NK-92 treated with Interleukin-12 subunit alpha and Interleukin-12 subunit beta, amount 100 ng/mL, for 24 hours (cell line): ENCODE measurements around the gene HMGCLL1.

Experiments used
- DNase-seq: peaks from one replicate; lab custom pipeline; 2025; lab: John Stamatoyannopoulos, UW

The HMGCLL1 gene

DNA sequence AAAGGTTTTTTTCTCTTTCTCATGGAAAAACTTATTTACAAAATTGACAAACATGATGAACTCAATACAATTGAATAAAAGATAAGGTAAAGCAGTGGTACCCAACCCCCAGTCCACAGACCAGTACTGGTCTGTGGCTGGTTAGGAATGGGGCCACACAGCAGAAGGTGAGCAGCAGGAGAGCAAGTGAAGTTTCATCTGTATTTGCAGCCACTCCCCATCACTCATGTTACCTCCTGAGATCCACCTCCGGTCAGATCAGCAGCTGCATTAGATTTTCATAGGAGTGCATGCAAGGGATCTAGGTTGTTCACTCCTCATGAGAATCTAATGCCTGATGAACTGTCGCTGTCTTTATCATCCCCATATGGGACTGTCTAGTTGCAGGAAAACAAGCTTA lies 47.5 kb downstream of the HMGCLL1 start:
- DNase-seq = no peak

GRCh38 chr6:55530931-55531330 lies 48.1 kb downstream of the HMGCLL1 start:
- DNase-seq = no peak

DNA sequence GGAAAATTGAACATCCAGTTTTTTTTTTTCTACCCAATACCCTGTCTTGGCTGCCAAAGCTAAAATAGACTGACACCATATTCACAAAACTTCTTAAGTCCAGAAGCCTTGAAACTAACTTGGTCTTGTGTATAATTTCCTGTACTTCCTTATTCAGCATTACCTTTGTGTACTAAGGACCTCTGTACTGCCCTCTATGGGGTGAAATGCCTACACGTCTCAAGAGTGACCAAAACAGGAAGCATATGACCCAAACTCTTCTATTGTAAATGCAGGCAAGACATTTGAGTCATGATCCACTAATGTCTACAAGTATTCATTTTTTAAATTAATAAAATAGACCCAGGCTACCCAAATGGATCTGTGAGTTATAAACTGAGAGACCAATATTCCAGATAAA lies 50.4 kb downstream of the HMGCLL1 start:
- DNase-seq = no peak

GRCh38 chr6:55524441-55524840 lies 54.6 kb downstream of the HMGCLL1 start:
- no peak for DNase-seq

- no peak for DNase-seq
These were observed 60.4 kb downstream of the HMGCLL1 start for GRCh38 chr6:55518529-55519060.

GRCh38 chr6:55516736-55517135 lies 62.3 kb downstream of the HMGCLL1 start:
- no peak for DNase-seq

- DNase-seq = no peak
These were observed 66.1 kb downstream of the HMGCLL1 start for GRCh38 chr6:55512904-55513303.

GRCh38 chr6:55511122-55511800 lies 67.7 kb downstream of the HMGCLL1 start:
- no peak for DNase-seq

GRCh38 chr6:55499591-55499990 lies 79.4 kb downstream of the HMGCLL1 start:
- DNase-seq = no peak

DNA sequence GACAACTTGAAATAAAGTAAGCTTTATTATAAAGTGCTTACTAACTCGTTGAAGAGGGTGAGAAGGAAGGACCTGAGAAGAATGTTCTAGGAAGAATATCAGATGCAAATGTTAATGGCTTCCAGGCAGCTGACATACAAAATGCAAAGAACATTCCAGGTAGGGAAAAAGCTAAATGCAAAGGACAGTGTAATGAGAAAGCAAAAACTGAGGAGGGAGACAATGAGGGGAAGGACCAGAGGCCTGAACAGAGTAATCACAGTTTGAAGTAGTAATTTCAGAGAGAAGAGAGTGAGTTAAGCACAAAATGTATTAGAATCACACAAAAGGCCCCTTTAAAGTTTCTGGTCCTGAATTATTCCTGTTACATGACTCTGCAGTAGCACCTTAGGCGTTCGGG lies 81.3 kb downstream of the HMGCLL1 start:
- no peak for DNase-seq

- DNase-seq = no peak
These were observed 82.8 kb downstream of the HMGCLL1 start for GRCh38 chr6:55496201-55496600.

- no peak for DNase-seq
These were observed 83.7 kb downstream of the HMGCLL1 start for GRCh38 chr6:55495277-55495676.

DNA sequence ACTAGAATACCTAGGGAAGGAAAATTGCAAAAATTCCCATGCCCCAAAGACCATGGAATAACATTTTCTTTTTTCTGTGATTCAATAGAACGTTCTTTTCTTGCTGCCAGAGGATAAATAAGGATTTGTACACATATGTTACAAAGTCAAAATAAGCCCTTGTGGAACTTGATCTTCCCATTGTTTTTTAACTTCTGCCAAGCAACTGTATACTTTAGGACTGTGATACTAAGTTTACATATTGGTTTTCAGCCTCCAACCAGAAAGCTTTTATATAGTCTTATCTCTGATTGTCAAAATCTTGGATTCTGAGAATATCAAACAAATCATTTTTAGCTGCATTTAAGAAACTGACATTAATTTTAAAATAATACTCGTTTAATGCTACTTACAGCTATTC lies 84.6 kb downstream of the HMGCLL1 start:
- no peak for DNase-seq

GRCh38 chr6:55492259-55492658 lies 86.7 kb downstream of the HMGCLL1 start:
- DNase-seq = no peak

- no peak for DNase-seq
These were observed 88.1 kb downstream of the HMGCLL1 start for GRCh38 chr6:55490871-55491270.

GRCh38 chr6:55474382-55474781 lies 104.6 kb downstream of the HMGCLL1 start:
- no peak for DNase-seq

GRCh38 chr6:55473722-55474121 lies 105.3 kb downstream of the HMGCLL1 start:
- DNase-seq = no peak

- DNase-seq = no peak
These were observed 109.0 kb downstream of the HMGCLL1 start for GRCh38 chr6:55469951-55470366.

- DNase-seq = no peak
These were observed 123.0 kb downstream of the HMGCLL1 start for GRCh38 chr6:55456016-55456415.

GRCh38 chr6:55450005-55450404 lies 129.0 kb downstream of the HMGCLL1 start:
- DNase-seq = no peak

GRCh38 chr6:55449225-55449624 lies 129.8 kb downstream of the HMGCLL1 start:
- DNase-seq = no peak

DNA sequence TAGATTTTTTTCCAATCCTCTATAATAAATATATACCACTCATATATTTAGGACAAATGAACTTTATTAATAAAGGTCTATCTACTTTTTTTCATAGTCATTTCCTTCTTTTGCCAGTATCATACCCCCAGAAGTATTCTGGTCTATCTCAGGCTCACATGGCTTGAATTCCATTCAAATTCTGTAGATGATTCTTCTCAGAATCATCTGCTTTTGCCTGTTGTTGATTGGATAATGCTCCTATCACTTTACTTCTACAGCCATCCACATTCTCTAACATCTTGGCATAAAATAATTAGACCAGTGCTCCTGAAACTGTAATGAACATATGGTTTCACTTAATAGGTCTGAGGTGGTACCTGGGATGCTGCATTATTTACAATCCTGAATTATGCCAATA lies 130.5 kb downstream of the HMGCLL1 start:
- no peak for DNase-seq

DNA sequence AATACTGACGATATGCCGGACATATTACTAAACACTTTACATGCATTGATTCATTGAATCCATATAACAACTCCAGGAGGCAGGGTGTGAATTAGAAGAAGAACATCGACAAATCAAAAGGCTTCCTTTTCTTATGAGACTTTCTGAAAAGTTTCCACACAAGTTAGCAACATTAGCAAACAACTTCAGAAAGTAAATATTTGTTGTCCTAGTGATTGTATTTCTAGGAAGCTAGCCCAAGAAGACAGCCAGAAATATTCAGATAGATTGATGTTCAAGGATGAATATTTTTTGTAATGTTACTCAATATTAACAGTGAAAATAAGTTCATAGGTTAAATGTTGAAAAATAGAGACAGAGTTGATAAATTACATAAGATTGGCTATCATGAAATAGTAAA lies 131.1 kb downstream of the HMGCLL1 start:
- no peak for DNase-seq

DNA sequence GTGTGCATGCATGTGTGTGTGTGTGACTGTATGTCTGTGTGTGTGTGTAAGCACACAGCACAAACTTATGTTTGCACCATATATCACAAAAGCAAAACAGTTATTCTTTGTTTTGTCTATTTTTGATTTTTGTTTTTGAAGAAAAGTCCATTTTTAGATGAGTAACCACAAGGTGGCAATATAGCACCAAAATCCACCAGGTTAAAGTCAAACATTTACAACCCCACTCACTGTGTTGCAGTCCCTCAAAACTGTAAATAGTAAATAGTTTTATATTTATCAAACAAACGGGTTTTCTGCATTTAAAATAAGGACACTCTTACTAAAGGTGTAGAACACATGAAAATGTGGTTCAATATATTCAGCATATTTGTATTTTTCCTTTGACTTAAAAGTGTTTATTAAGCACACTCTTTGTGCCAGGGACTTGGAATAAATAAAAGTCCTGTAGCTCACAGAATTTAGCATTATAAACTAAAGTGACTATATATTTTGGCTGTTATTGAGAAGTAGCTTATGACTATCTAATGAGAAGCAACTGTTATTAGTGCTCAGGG lies 133.3 kb downstream of the HMGCLL1 start:
- no peak for DNase-seq
